ENCODE measurements around the gene RANBP3.
"Not testable (repeated sequence)": the region's sequence is repeated elsewhere in the genome, so short reads cannot be mapped to it uniquely, and the experiment has no call there.

RANBP3 gene, protein sequence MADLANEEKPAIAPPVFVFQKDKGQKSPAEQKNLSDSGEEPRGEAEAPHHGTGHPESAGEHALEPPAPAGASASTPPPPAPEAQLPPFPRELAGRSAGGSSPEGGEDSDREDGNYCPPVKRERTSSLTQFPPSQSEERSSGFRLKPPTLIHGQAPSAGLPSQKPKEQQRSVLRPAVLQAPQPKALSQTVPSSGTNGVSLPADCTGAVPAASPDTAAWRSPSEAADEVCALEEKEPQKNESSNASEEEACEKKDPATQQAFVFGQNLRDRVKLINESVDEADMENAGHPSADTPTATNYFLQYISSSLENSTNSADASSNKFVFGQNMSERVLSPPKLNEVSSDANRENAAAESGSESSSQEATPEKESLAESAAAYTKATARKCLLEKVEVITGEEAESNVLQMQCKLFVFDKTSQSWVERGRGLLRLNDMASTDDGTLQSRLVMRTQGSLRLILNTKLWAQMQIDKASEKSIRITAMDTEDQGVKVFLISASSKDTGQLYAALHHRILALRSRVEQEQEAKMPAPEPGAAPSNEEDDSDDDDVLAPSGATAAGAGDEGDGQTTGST

DNA sequence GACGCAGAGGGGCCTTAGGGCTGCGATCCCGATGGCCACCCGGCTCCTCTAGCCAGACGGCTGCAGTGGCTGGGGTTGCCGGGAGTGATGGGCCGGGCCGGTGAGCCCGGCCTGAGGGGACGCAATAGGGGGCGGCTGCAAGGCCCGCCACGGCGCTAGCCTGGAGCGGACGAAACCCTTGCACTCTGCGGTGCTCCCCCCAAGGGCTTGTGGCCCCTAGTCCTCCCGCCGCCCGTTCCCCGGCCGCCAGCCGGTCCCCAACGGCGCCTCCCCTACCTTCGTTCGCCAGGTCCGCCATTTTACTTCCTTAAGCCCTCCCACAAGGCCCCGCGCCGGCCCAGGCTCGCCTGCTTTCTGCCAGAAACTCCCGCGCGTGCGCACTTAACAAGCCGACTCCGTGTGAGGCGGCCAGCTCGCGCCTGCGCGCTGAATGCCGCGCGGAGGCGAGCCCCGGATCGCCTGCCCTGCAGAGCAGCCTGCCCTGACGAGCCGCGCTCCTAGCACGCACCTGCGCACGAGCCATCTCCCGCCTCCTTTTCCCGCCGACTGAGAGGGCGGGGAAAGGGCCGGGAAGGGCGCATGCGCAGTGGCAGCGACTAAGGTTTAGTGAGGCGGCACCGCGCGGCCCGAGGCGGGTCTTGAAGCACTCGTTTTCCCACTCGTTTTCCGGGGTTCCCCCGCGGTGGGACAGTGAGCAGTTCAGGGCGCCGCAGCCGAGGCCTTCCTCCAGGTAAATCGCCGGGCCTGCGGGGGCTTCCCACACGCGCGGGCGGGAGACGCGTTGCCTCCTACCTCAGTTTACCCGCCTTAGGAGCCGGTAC lies at the start of gene RANBP3:
Gene RANBP3, minus strand, starts transcription at position 356 of the 821 bp plus-strand sequence. Its CDS starts 58 bp downstream, at position 298.
- peak; percentile 100 for DNase-seq

DNA sequence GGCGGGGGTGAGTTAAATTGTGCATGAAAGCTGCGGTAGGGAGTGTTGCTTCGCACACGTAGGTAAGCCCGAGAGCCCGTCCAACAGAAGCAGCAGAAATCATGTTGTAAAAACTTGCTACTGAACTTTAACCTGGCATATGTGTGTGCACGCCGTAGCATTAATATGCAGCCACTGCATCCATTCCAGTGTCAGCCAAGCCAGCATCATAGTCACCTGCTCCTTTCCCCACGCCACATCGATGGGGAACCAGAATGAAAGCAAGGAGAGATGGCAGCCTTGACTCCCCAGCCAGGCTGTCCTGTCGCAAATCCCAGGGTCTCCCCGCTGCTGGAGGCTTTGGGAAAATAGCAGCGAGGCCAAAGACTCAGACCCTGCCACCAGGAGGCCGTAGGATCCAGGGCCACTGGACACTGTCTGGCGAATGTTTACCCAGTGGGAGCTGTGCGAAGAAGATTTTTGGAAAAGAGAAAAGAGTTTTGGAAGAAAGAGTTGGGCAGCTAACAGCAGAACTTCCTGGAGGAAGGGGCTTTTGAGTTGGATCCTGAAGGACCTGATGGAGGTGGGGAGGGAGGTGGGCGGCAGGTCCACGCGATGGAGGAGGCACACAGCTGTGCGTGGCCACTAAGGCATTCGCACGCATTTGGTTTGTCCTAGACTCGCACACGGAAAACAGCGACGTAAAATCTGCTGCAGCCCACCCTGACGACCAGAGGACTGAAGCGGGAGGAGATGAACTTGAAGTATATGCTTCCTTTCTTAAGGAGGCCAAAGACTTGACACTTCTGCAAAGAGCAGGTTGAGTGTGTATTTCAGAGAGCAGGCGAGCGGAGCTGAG lies 48.7 kb upstream of the RANBP3 start:
- no peak for DNase-seq

DNA sequence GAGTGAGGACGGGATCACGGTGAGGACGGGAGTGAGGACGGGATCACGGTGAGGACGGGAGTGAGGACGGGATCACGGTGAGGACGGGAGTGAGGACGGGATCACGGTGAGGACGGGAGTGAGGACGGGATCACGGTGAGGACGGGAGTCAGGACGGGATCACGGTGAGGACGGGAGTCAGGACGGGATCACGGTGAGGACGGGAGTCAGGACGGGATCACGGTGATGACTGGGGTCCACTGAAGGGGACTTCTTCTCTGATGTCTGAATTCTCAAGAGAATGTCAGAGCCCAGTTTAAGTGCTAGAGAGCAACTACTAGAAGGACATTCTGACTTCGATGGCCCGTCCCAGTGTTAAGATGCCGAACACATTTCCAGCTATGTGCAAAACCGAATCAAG lies 46.8 kb upstream of the RANBP3 start:
- not testable (repeated sequence) for DNase-seq

DNA sequence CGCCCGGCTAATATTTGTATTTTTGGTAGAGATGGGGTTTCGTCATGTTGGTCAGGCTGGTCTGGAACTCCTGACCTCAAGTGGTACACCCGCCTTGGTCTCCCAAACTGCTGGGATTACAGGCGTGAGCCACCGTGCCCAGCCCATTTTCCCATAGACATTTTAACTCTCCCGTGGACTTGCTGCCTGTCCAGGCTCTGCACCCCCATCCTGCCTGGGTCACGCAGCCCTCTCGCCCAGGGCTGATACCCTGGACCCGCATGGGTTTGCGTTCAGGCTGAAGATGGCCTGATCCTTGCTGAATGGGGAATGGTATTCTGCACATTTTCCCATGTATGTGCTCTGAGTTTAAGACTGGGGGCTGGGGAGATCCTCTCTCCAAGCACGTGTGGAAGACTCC lies 46.0 kb upstream of the RANBP3 start:
- no peak for DNase-seq

DNA sequence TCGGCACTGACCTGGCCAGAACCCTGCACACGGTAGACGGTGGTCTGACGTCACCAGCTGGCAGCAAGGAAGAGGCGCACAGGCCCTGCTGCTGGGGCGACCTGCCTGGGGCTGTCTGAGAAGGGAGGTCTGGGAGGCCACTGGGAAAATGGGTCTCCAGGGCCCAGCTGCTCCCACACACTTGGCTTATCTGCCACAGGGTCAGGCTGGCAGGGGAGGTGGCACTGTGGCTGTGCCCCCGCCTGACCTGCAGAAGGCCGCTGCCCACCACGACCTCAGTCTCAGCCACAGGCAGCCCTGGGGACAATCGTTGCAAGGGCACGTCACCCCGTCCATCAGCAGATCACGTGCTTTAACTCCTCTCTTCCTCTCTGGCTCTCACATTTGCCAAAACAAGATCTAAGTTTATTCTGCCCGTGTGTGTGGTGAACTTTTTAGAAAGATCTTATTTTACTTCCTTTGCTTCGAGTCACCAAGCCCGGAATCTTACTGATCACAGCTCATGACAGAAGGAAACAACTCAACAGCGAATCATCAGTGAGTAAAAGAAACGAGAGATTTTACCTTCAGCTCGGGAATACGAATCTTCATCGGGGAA lies 45.2 kb upstream of the RANBP3 start:
- no peak for DNase-seq

DNA sequence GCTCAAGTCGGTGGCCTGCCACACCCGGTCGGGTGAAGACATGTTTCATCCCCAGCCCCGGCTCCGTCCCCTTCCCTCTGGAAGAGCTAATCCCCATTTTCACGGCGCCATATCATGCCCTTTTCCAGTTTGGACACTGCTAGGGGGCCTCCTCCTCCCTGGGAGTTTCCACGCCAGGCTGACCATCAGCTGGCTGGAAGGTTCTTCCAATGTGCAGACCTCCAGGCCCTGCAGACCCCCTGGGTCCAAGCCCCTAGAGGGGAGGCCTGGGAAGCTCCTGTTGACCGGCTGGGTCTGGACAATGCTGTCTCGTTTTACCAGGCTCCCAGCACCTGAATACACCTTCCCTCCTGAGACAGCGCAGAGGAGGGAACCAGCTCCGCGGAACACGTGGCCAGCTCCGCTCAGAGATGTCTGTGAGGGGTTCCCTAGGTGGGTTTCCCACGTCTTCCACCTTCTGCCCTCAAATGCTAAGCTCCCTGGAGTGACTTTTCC lies 44.7 kb upstream of the RANBP3 start:
- DNase-seq = no peak

DNA sequence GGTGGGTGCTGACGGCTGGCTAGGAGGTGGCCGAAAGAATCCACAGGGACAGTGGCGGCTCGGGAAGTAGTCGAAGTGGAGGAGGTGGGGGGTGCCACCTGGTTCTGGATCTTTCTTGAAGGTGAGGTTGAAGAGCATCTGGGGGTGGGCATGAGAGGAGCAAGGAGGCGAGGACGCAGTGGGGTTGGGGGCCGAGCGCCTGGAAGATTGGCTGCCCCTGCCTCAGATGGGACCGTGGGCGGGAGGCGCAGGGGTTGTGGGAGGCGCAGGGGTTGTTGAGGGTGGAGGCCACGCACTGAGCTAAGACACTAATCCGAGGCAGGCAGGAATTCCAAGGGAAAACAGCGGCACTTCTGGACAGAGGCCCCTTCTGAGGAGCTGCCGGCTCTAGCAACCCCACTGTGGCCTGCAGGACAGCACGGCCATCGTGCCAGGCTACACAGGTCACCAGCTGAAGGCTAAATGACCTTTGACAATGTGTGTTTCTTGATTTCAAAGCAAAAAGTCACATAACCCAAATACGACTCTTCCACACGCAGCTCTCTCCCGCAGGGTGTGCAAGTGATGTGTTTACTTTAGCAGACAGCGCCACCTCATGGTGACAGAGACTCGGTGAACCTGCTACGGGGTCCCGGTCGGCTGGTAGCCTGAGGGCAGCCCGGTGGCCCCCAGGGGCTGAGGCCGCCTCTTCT lies 44.1 kb upstream of the RANBP3 start:
- DNase-seq = peak; percentile 94

DNA sequence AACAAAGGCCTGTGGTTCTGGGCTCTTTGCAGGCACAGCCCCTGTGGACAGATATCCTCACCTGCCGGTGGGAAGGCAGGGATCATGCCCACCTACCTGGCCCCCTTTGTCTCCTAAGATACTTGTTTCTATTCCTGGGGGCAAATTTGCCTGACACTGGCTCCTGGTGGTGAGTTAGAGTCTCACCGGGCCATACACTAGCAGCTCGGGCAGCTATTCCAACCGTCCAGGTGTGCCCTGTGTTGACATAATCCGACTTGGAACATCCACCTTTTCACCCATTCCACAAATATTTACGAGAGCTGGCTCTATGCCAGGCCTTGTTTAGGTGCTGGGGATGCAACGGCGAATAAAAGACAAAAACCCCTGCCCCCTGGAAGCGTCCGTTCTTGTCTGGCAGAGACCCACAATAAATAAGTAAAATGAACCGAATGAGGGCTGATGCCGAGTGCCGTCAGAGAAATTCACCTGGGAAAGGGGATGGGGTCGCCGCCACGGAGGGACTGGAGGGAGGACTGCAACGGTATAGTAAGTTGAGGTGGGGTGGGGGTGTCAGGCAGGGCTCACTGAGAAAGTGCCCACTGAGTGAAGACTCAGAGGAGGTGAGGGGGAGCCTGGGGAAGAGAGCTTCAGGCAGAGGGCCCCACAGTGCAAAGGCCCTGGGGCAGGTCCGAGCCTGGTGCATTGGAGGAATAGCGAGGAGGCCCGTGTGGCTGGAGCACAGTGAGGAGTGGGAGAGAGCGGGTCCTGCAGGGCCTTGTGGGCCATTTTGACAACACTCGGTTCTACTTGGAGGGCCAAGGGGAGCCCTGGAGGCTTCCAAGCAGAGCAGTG lies 43.2 kb upstream of the RANBP3 start:
- peak; percentile 98 for DNase-seq

DNA sequence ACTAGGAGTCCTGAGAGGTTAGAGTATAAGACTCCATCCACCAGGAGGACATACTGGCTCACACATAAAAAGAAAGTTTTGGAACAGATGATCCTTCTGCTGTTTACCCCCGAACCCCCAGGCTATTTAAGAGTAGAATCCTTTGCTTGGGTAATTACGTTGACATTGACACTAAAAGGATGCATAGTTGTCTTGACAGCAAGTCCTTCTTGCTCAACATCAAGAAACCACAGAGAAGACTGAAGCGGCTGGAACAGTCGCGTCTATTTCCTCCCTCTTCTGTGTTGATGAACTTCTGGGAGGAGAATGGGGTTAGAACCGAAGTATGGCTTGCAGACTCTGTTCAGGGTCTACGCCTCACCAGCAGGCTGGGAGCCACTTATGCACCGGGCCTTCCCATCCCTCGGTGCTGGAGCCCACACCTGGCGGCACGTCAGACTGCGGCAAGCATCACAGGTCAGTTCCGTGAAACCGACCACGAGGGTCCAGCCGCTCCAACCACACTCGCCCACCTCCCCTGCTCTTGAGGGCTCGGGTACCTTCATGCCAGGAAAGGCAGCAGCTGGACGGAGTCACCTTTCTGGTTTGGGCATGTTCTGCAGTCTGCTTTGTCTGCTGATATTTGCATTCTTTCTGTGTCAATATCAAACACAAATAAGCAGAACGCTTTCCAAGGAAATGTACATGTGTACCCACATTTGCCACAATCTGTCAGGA lies 42.4 kb upstream of the RANBP3 start:
- DNase-seq = peak; percentile 92

DNA sequence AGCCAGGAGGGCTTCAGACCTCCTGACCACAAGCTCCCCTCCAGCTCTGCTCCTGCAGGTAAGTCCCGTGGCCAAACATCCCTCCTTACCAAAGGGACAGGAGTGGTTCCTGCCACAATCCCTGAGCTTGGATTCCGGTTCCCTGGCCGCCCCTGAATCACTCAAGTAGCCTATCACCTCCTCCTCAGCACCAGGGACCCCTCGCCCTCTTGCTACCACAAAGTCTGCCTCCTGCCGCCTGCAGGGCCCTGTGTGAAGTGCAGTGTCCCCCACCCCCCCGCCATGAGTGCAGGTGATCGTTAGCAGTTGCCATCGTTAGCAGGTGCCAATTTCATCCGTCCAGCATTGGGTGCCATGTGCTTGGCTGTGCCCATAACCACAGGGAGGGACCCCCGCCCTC lies 40.8 kb upstream of the RANBP3 start:
- DNase-seq = peak; percentile 39

DNA sequence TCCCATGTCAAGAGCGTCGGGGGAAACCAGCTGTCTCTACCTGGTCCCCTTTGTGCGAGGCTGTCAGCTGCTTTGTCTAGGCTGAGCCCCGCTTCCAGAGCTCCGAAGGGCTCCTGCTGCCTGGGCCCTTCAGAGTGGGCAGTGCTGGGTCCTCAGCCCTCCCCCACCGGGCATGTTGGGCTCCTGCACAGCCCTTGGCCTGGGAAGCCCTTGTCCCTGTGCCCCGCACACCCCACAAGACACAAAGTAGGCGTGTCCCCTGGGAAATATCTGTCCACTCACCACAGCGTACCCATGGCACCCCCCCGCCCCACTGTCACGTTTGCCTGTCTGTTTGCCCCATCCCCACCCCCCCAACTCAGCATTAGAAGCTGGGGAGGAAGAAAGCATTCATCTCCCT lies 39.6 kb upstream of the RANBP3 start:
- no peak for DNase-seq

DNA sequence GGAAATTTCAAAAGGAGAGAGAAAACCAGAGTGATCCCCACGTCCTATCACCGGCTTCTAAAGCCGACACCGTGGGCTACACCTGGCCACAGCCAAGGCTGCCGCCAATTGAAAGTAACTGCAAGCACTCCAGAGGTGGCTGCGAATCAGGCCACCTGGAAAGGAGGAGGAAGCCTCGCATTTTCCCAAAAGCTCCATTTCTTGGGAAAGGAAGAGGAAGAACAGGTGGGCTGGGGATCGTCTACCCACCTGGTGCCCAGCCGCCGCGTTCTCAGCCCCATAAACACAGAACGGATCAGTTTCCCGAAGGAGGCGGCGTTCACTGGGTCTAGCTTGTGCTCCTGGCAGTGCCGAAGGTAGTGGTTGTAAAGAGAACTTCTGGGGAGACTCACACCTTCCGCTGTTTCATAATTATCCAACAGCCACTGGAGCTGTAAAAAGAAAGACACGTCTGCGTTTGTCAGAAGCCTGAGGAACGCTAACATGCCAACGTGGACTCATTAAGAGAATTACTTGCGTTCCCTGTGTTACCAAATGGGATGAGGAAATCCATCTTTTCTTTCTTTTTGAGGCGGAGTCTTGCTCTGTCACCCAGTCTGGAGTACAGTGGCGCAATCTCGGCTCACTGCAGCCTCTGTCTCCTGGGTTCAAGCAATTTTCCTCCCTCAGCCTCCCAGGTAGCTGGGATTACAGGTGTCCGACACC lies 38.1 kb upstream of the RANBP3 start:
- DNase-seq = no peak

DNA sequence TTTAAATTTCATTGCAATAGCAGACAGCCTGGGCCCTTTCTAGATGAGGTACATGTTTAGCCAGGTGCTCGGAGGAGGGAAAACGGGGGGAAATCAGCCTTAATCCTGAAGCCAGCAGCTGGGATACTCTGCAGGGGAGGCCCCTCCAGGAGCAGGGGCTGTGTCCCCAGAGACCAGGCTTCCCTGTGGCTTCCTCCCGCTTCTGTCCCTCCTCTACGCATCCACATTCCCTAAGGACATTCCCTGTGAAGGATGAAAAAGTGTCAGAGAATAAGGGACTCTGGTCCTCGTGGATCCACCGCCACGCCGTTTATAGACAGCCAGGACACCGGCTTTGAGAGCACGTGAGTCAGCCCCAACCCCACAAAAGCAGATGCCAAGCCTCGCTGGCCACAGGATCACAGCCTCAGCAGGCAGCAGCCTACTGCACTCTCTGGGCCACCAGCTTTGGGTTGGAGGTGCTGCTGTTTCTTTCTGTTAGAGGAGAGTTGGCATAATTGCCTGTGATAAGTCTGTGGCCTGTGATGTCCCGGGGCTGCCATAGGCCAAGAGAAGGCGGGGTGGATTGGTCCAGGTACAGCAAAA lies 36.7 kb upstream of the RANBP3 start:
- DNase-seq = no peak

DNA sequence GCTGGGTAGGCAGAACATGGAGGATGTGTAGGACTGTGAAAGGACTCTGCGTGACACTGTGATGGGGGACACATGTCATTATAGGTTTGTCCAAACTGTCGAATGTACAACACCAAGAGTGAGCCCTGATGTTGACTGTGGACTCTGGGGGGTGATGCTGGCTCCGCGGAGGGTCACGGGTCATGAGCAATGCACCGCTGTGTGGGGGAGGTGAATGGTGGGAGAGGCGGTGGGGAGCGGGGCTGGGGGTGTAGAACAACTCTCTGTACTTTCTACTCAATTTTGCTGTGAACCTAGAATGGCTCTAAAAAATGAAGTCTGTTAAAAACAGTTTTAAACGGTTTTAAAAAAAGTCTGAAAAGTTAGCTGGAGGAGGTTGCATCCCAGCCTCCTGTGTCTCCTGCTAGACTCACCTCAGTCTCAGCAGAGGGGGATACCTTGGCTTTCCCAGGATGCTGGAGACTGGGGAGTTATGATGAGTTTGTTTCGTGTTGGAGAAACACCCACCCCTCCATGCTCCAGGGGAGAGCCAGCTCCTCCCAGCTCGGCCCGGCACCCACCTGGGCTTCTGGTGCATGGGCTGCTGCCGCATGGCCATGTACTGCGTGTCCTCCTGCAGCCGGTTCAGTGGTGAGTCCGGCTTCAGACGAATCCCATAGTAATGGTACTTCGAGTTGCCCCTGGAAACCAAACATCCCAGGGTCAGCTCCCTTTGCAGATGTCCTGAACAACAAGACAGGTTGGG lies 34.7 kb upstream of the RANBP3 start:
- DNase-seq = no peak

DNA sequence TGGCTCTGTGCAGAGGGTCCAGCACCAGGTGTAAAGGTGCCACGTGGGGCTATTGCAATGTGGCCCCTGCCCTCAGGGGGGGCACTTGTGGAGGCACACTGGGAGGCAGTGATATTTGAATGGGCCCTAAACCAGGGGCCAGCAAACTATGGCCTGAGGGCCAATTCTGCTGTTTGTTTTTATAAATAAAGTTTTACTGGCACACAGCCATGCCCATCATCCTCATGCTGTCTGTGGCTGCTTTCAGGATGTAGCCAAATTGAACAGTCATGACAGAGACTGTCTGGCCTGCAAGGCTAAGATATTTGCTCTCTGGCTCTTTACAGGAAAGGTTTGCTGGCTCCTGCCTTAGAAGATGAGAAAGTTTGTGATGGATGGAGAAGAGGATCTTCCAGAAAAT lies 33.9 kb upstream of the RANBP3 start:
- peak; percentile 61 for DNase-seq

DNA sequence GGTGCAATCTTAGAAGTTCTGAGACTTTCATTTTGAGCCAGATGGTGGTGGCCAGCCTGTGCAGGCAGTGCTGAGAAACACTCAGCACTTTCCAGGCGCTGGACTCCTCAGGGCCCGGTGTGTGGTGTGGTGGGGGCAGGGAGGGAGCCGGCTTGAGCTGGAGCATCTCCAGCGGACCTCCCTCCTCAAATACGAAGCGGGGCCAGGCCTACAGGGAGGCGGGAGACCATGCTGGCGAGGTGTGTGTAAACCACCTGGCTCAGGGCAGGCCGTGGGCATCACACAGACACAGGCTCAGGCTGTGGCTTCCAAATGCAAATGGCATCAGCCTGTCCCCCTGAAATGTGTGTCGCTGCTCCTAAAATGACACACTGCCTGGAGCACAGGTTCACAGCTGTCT lies 33.3 kb upstream of the RANBP3 start:
- DNase-seq = peak; percentile 33

DNA sequence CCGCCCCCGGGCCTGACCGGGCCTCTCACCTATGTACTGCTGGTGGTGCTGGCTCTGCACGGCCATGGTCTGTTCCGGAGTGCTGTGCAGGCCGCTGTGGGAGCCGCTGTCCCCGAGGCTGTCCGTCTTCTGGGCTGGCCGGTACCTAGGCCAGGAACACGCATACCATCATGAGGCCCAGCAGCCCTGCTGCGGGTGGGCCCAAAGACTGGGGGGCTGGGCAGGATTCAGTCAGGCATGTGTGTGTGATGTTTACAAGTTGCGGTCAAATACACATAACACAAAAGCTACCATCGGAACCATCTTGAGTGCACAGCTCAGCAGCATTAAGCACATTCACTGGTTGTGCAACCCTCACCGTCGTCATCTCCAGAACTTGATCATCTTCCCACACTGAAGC lies 32.2 kb upstream of the RANBP3 start:
- DNase-seq = no peak

DNA sequence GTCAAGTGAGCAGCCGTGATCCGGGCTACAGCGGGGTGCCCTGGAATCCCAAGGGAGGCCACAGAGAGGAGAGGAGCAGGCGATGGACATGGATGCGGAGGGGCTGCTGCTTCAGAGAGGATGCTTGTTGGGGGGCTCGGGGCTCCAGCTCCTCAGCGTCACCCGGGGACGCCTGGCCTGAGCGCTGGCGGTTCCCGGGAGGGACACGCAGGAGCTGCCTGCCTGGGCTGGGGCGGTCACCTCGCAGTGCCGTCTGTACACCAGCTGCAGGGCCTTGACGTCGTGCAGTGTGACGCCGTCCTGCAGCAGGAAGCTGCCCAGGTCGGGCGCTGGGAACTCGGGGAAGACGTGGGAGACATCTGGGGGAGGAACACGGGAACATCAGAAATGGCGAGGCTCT lies 29.9 kb upstream of the RANBP3 start:
- DNase-seq = no peak

All from NCI-H69 (cell line).